Glutamatergic neuron (in vitro differentiated cells): Measurements from ENCODE around the gene UBE2E2. TPM values are rescaled to one million over a fixed set of nuclear protein-coding genes. Genes with fewer than 3 reads are reported as not detected.

Experiments used
- DNase-seq: peaks from one replicate; pipeline ENCODE4 v3.0.0; 2022
- H3K27ac Mint-ChIP-seq: one replicate; pipeline ENCODE4 v1.8.0; 2020; ENCODE audit warnings: mild to moderate bottlenecking, mixed read lengths, inconsistent platforms; ENCODE audit not compliant: unreplicated experiment
- H3K27me3 Mint-ChIP-seq: one replicate; pipeline ENCODE4 v1.8.0; 2020; ENCODE audit warnings: mild to moderate bottlenecking, moderate library complexity, mixed read lengths, inconsistent platforms; ENCODE audit not compliant: unreplicated experiment
- H3K36me3 Mint-ChIP-seq: one replicate; pipeline ENCODE4 v1.8.0; 2020; ENCODE audit warnings: mild to moderate bottlenecking, mixed read lengths, inconsistent platforms; ENCODE audit not compliant: unreplicated experiment
- H3K4me1 Mint-ChIP-seq: one replicate; pipeline ENCODE4 v1.8.0; 2020; ENCODE audit warnings: mild to moderate bottlenecking, low read depth, mixed read lengths, inconsistent platforms; ENCODE audit not compliant: unreplicated experiment
- H3K4me3 Mint-ChIP-seq: one replicate; pipeline ENCODE4 v1.8.0; 2020; ENCODE audit warnings: mild to moderate bottlenecking, mixed read lengths, inconsistent platforms; ENCODE audit not compliant: unreplicated experiment
- H3K9me3 Mint-ChIP-seq: one replicate; pipeline ENCODE4 v1.8.0; 2020; ENCODE audit warnings: mild to moderate bottlenecking, moderate library complexity, mixed read lengths, inconsistent platforms; ENCODE audit not compliant: unreplicated experiment
- CTCF ChIP-seq: fragments of 200-600 bp; sonication (generic); IDR thresholded peaks from one replicate; pipeline ENCODE4 v1.5.0; 2021; ENCODE audit not compliant: partially characterized antibody, unreplicated experiment
- total RNA-seq: library from RNA; stranded (reverse); fragmentation: NEBNext Ultra II Directional; extraction: Animal tissue kit (Norgen Biotek cat#: 25700); gene quantifications from one replicate; pipeline ENCODE4 v1.2.1, GENCODE V29; 2021; ENCODE audit not compliant: unreplicated experiment

The UBE2E2 gene
- total RNA-seq, 1 donor from 2014 or later = 40.6 TPM

- no peak for DNase-seq
- Mint-ChIP-seq H3K4me1 (peaks cover 7% of the 10 kb centered on the region), H3K27me3 (no peaks in the 10 kb centered on the region), H3K27ac (no peak overlapping the region), H3K4me3 (no peak overlapping the region), H3K36me3 (no peaks in the 10 kb centered on the region), H3K9me3 (peaks cover 2% of the 10 kb centered on the region)
- TF ChIP-seq CTCF = no peak
Observed at GRCh38 chr3:23235264-23235663, 32.1 kb downstream of the UBE2E2 start.

- H3K27me3 Mint-ChIP-seq = no peaks in the 10 kb centered on the region
- H3K4me1 Mint-ChIP-seq = peaks cover 7% of the 10 kb centered on the region
- TF ChIP-seq CTCF = no peak
- no peak overlapping the region for H3K4me3 Mint-ChIP-seq
- no peak overlapping the region for H3K27ac Mint-ChIP-seq
- H3K9me3 Mint-ChIP-seq = peaks cover 2% of the 10 kb centered on the region
- DNase-seq = peak; percentile 38
- H3K36me3 Mint-ChIP-seq = no peaks in the 10 kb centered on the region
Observed at GRCh38 chr3:23236890-23237289, 33.8 kb downstream of the UBE2E2 start.

GRCh38 chr3:23238156-23238555, 35.0 kb downstream of the UBE2E2 start:
- Mint-ChIP-seq H3K4me3 (no peak overlapping the region), H3K27me3 (no peaks in the 10 kb centered on the region), H3K27ac (no peak overlapping the region), H3K36me3 (no peaks in the 10 kb centered on the region), H3K9me3 (peaks cover 2% of the 10 kb centered on the region), H3K4me1 (peaks cover 7% of the 10 kb centered on the region)
- no peak for DNase-seq
- TF ChIP-seq CTCF = no peak

- Mint-ChIP-seq H3K27me3 (no peaks in the 10 kb centered on the region), H3K4me1 (peaks cover 7% of the 10 kb centered on the region), H3K27ac (no peak overlapping the region), H3K4me3 (no peak overlapping the region), H3K36me3 (no peaks in the 10 kb centered on the region), H3K9me3 (peaks cover 2% of the 10 kb centered on the region)
- TF ChIP-seq CTCF = no peak
- no peak for DNase-seq
Observed at GRCh38 chr3:23238578-23238977, 35.5 kb downstream of the UBE2E2 start.

GRCh38 chr3:23239211-23240068, 36.3 kb downstream of the UBE2E2 start:
- peaks cover 2% of the 10 kb centered on the region for H3K9me3 Mint-ChIP-seq
- peaks cover 7% of the 10 kb centered on the region for H3K4me1 Mint-ChIP-seq
- H3K36me3 Mint-ChIP-seq = no peaks in the 10 kb centered on the region
- no peaks in the 10 kb centered on the region for H3K27me3 Mint-ChIP-seq
- H3K4me3 Mint-ChIP-seq = no peak overlapping the region
- TF ChIP-seq CTCF = no peak
- DNase-seq = no peak
- H3K27ac Mint-ChIP-seq = no peak overlapping the region
